H1 (cell line): ENCODE results near the gene PTPN12. TPM values are rescaled to one million over a fixed set of nuclear protein-coding genes. Genes with fewer than 3 reads are reported as not detected.

Experiments used
- CTCF ChIA-PET: fragments of 300-600 bp; sonication (Branson Sonifier 250); formaldehyde crosslinking; loops from one replicate; lab custom pipeline; 2021; ENCODE audit not compliant: partially characterized antibody; lab: Charles Lee
- POLR2A ChIA-PET: fragments of 300-600 bp; sonication (Branson Sonifier 250); formaldehyde crosslinking; loops from one replicate; lab custom pipeline; 2021; ENCODE audit warnings: inconsistent platforms; ENCODE audit not compliant: partially characterized antibody; lab: Charles Lee
- DNase-seq, 2 experiments: peaks; one replicate each; pipeline versions ENCODE4 v3.0.0 to v3.0.0-alpha.2; 2010 to 2022; ENCODE audit warnings: low spot score in 2 of 2, low read depth in 1 of 2, mixed read lengths in 1 of 2
- FAIRE-seq: peaks from 2 replicates; lab custom pipeline; 2011; peaks lifted over from hg19 to GRCh38; lab: Jason Lieb, UNC
- H2AFZ ChIP-seq: 2 replicates; pipeline ENCODE4 v1.8.1; 2012; ENCODE audit warnings: low read length, inconsistent platforms
- H2AK5ac ChIP-seq: 2 replicates; pipeline ENCODE4 v1.6.1; 2013; ENCODE audit warnings: low read depth, low read length
- H2BK120ac ChIP-seq: replicated peaks from 2 replicates; pipeline ENCODE3; 2013; ENCODE audit warnings: low read depth, low read length, inconsistent platforms
- H2BK12ac ChIP-seq: 2 replicates; pipeline ENCODE4 v1.6.1; 2013; ENCODE audit warnings: low read depth, low read length
- H2BK15ac ChIP-seq: 2 replicates; pipeline ENCODE4 v1.6.1; 2013; ENCODE audit warnings: low read length
- H2BK20ac ChIP-seq: 2 replicates; pipeline ENCODE4 v1.6.1; 2013; ENCODE audit warnings: low read length
- H2BK5ac ChIP-seq: 2 replicates; pipeline ENCODE4 v1.6.1; 2013; ENCODE audit warnings: low read depth, low read length
- H3K14ac ChIP-seq: 2 replicates; pipeline ENCODE4 v1.6.1; 2013; ENCODE audit warnings: inconsistent platforms; ENCODE audit not compliant: insufficient read length
- H3K18ac ChIP-seq: 2 replicates; pipeline ENCODE4 v1.6.1; 2013; ENCODE audit warnings: low read length; ENCODE audit errors: extremely low read depth
- H3K23ac ChIP-seq: 2 replicates; pipeline ENCODE4 v1.6.1; 2013; ENCODE audit warnings: inconsistent platforms; ENCODE audit not compliant: insufficient read length
- H3K23me2 ChIP-seq: 2 replicates; pipeline ENCODE4 v1.6.1; 2013; ENCODE audit warnings: low read depth, low read length
- H3K27ac ChIP-seq: 2 replicates; pipeline ENCODE4 v1.6.1; 2011; ENCODE audit warnings: low read depth, low read length, inconsistent platforms
- H3K27me3 ChIP-seq, 4 experiments: replicated peaks in 1 of 4; 1 replicate in 1 of 4; 2 replicates in 3 of 4; pipeline versions ENCODE4 v1.6.1 to v1.8.1; 2011 to 2013; ENCODE audit warnings: low read length in 3 of 4, mild to moderate bottlenecking in 3 of 4, inconsistent platforms in 2 of 4, mixed read lengths in 2 of 4, moderate library complexity in 1 of 4; ENCODE audit not compliant: control insufficient read depth in 3 of 4, insufficient read depth in 3 of 4; ENCODE audit errors: extremely low read depth in 1 of 4
- H3K36me3 ChIP-seq, 4 experiments: 2 replicates each; pipeline versions ENCODE4 v1.6.1 to v1.8.1; 2011 to 2013; ENCODE audit warnings: mild to moderate bottlenecking in 4 of 4, low read length in 3 of 4, moderate library complexity in 2 of 4, control low read depth in 1 of 4, inconsistent platforms in 1 of 4; ENCODE audit not compliant: insufficient read depth in 4 of 4, control insufficient read depth in 2 of 4
- H3K4ac ChIP-seq: replicated peaks from 2 replicates; pipeline ENCODE3; 2013; ENCODE audit warnings: low read length, low read depth, mixed read lengths, inconsistent platforms; ENCODE audit not compliant: insufficient read length
- H3K4me1 ChIP-seq, 4 experiments: replicated peaks in 1 of 4; 1 replicate in 1 of 4; 2 replicates in 3 of 4; pipeline versions ENCODE4 v1.6.1 to v1.8.1; 2011 to 2013; ENCODE audit warnings: low read length in 3 of 4, inconsistent platforms in 2 of 4, mixed read lengths in 1 of 4; ENCODE audit not compliant: insufficient read depth in 4 of 4, control insufficient read depth in 3 of 4
- H3K4me2 ChIP-seq, 2 experiments: 2 replicates each; pipeline versions ENCODE4 v1.6.1 to v1.8.1; 2011 to 2013; ENCODE audit warnings: low read depth in 2 of 2, low read length in 2 of 2, control low read depth in 1 of 2, inconsistent platforms in 1 of 2, mild to moderate bottlenecking in 1 of 2; ENCODE audit not compliant: insufficient read depth in 1 of 2
- H3K4me3 ChIP-seq, 4 experiments: fragments of 200-600, 300-600 bp in 1 of 4; sonication (generic), shearing (Covaris generic), sonication (Bioruptor Twin) in 1 of 4; 2 replicates each; pipeline versions ENCODE4 v1.5.1 to v1.8.1; 2011 to 2016; ENCODE audit warnings: low read length in 4 of 4, low read depth in 3 of 4, control low read depth in 2 of 4, inconsistent platforms in 2 of 4, mild to moderate bottlenecking in 2 of 4, mixed read lengths in 1 of 4, moderate library complexity in 1 of 4; ENCODE audit not compliant: insufficient read depth in 2 of 4; ENCODE audit errors: extremely low read depth in 1 of 4
- H3K56ac ChIP-seq: replicated peaks from 2 replicates; pipeline ENCODE3; 2013; ENCODE audit warnings: low read depth, mild to moderate bottlenecking, mixed read lengths, low read length, inconsistent platforms; ENCODE audit not compliant: insufficient read length
- H3K79me1 ChIP-seq: 2 replicates; pipeline ENCODE4 v1.6.1; 2013; ENCODE audit warnings: low read depth, low read length, control low read depth
- H3K79me2 ChIP-seq, 2 experiments: 2 replicates each; pipeline versions ENCODE4 v1.6.1 to v1.8.1; 2012 to 2013; ENCODE audit warnings: low read length in 2 of 2, mild to moderate bottlenecking in 2 of 2, inconsistent platforms in 1 of 2; ENCODE audit not compliant: insufficient read depth in 2 of 2, control insufficient read depth in 1 of 2
- H3K9ac ChIP-seq, 4 experiments: replicated peaks in 1 of 4; 1 replicate in 1 of 4; 2 replicates in 3 of 4; pipeline versions ENCODE4 v1.6.1 to v1.8.1; 2011 to 2013; ENCODE audit warnings: low read depth in 3 of 4, low read length in 3 of 4, control low read depth in 2 of 4, mild to moderate bottlenecking in 2 of 4, moderate library complexity in 2 of 4, inconsistent platforms in 1 of 4; ENCODE audit errors: extremely low read depth in 1 of 4
- H3K9me3 ChIP-seq, 2 experiments: 2 replicates each; pipeline versions ENCODE4 v1.6.1 to v1.8.1; 2012 to 2013; ENCODE audit warnings: mild to moderate bottlenecking in 2 of 2, moderate library complexity in 2 of 2, control low read depth in 1 of 2, inconsistent platforms in 1 of 2, low read depth in 1 of 2, low read length in 1 of 2, mixed read lengths in 1 of 2; ENCODE audit not compliant: insufficient read depth in 2 of 2
- H4K20me1 ChIP-seq, 2 experiments: replicated peaks in 1 of 2; 2 replicates each; pipeline versions ENCODE3 to v1.8.1; 2011 to 2013; ENCODE audit warnings: inconsistent platforms in 2 of 2, low read length in 2 of 2, mild to moderate bottlenecking in 1 of 2; ENCODE audit not compliant: insufficient read depth in 2 of 2, control insufficient read depth in 1 of 2
- H4K5ac ChIP-seq: 2 replicates; pipeline ENCODE4 v1.6.1; 2013; ENCODE audit warnings: low read length, low read depth, mixed read lengths, inconsistent platforms; ENCODE audit not compliant: insufficient read length
- H4K8ac ChIP-seq: 2 replicates; pipeline ENCODE4 v1.8.0; 2013; ENCODE audit warnings: mild to moderate bottlenecking, moderate library complexity, low read length, inconsistent platforms; ENCODE audit not compliant: insufficient read depth; ENCODE audit errors: extremely low read depth
- H4K91ac ChIP-seq: replicated peaks from 2 replicates; pipeline ENCODE3; 2013; ENCODE audit warnings: low read length, mixed read lengths, inconsistent platforms; ENCODE audit not compliant: insufficient read length
- BACH1 ChIP-seq: IDR thresholded peaks from 2 replicates; pipeline ENCODE4 v1.6.1; 2012; ENCODE audit warnings: low read length, improper control_type of control experiment
- CREB1 ChIP-seq: IDR thresholded peaks from 2 replicates; pipeline ENCODE4 v1.6.1; 2012; ENCODE audit warnings: inconsistent platforms
- HDAC6 ChIP-seq: IDR thresholded peaks from one replicate; pipeline ENCODE4 v1.7.1; 2012; ENCODE audit warnings: low read depth, mild to moderate bottlenecking, inconsistent platforms, low read length, moderate library complexity
- PHF8 ChIP-seq: fragments of 200-600 bp; sonication (generic); conservative IDR thresholded peaks from 2 replicates; pipeline ENCODE4 v1.7.1; 2012; ENCODE audit warnings: low read depth, mild to moderate bottlenecking, inconsistent platforms, low read length, moderate library complexity
- POLR2A ChIP-seq, 2 experiments: IDR thresholded peaks; 1 replicate in 1 of 2; 2 replicates in 1 of 2; pipeline ENCODE4 v1.6.1; 2011; ENCODE audit warnings: low read depth in 2 of 2, low read length in 2 of 2, mild to moderate bottlenecking in 2 of 2; ENCODE audit errors: control extremely low read depth in 1 of 2
- SIN3A ChIP-seq, 2 experiments: IDR thresholded peaks in 1 of 2; conservative IDR thresholded peaks in 1 of 2; 2 replicates each; pipeline ENCODE4 v1.6.1; 2011 to 2012; ENCODE audit warnings: low read length in 2 of 2, improper control_type of control experiment in 1 of 2, low read depth in 1 of 2, mild to moderate bottlenecking in 1 of 2
- SIRT6 ChIP-seq: IDR thresholded peaks from one replicate; pipeline ENCODE4 v1.7.1; 2012; ENCODE audit warnings: low read length, inconsistent platforms
- SUZ12 ChIP-seq: fragments of 200-600 bp; sonication (generic); IDR thresholded peaks from 2 replicates; pipeline ENCODE4 v1.6.1; 2012; ENCODE audit warnings: mild to moderate bottlenecking, inconsistent platforms, low read length, moderate library complexity, mixed read lengths
- WGBS, 2 experiments: shearing (Covaris generic) in 1 of 2; methylation state at CpG; one replicate each; pipeline versions ENCODE4 v1.1.6 to v1.1.7; 2013 to 2015; ENCODE audit warnings: low lambda C conversion rate in 2 of 2, mixed read lengths in 2 of 2, inconsistent platforms in 1 of 2, low coverage in 1 of 2, missing lambda C conversion rate in 1 of 2; ENCODE audit not compliant: insufficient replicate concordance in 2 of 2, insufficient coverage in 1 of 2, insufficient read length in 1 of 2; ENCODE audit errors: extremely low coverage in 1 of 2, missing lambda C conversion rate in 1 of 2; 5-methylcytosine and 5-hydroxymethylcytosine counted together
- polyA plus RNA-seq, 7 experiments: library from polyadenylated mRNA; depleted of rRNA in 3 of 7; stranded (reverse) in 5 of 7; unstranded in 2 of 7; fragments of >200 nt in 5 of 7; fragments of 200-250 nt in 2 of 7; gene quantifications; 1 replicate in 5 of 7; 2 replicates in 1 of 7; 4 replicates in 1 of 7; pipeline versions ENCODE4 v1.2.1 to v1.2.3, GENCODE V29; 2011 to 2013; ENCODE audit warnings: missing spikeins in 2 of 7, mixed read lengths in 2 of 7
- total RNA-seq: library from RNA; stranded (reverse); fragmentation: NEBNext Ultra II Directional; extraction: Animal tissue kit (Norgen Biotek cat#: 25700); gene quantifications from 2 replicates; pipeline ENCODE4 v1.2.1, GENCODE V29; 2021
- TF ChIP-seq, protein P1 (sequence below): IDR thresholded peaks from 2 replicates; pipeline ENCODE4 v1.6.1; 2012; ENCODE audit warnings: inconsistent platforms
- TF ChIP-seq, protein P2 (sequence below), 3 experiments: IDR thresholded peaks; 1 replicate in 2 of 3; 2 replicates in 1 of 3; pipeline versions ENCODE4 v1.5.1 to v1.6.1; 2011; ENCODE audit warnings: low read length in 3 of 3, mild to moderate bottlenecking in 3 of 3, inconsistent platforms in 2 of 3, low read depth in 1 of 3, moderate library complexity in 1 of 3; ENCODE audit not compliant: insufficient read depth in 1 of 3; ENCODE audit errors: control extremely low read depth in 1 of 3

Gene PTPN12
- total and polyA plus RNA-seq, 2 of the 8 experiments (the other 6 are each of a cell fraction or from before 2014, with no cell fraction given): 39.7 to 132 TPM

DNA sequence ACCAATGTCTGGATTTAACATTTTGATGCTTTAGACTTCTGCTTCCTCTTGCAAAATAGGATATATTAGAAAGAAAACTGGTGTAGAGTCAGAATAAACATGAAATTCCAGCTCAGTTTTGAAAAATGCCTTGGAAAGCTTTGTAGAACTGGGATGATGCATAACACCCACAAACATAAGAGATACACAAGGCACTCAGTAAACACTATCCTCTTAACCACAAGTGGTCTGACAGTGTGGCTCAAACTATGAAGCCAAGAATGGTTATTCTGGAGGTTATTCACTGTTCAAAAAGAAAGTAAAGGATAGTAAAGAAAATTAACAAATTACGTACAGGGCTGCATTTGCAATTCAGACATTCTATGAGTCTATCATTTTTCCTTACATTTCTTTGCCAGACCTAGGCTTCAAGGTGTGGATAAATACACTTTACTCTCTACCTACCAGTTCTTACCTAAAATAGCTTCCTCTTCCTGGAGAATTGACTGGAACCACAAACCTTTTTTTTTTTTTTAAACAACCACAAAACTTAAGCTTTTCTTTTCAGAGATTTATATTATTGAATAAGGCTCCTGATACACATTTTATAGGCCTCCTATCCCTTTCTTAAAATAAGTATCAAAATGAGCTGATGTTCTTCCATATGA is 150.1 kb downstream of the PTPN12 start:
- no peak overlapping the region for H3K56ac ChIP-seq
- no peak overlapping the region for H4K91ac ChIP-seq
- no peaks in the 10 kb centered on the region for H3K9me3 ChIP-seq
- no peak overlapping the region for H2BK12ac ChIP-seq
- no peak overlapping the region for H2BK20ac ChIP-seq
- POLR2A ChIA-PET: interaction anchor here (0.8 to 1.1 kb wide), 2 partner anchors 9 to 10 kb away, joined by 3 read pairs; no protein-coding TSS in a partner anchor
- no peak overlapping the region for H4K5ac ChIP-seq
- H3K4me2 ChIP-seq: no peak overlapping the region
- no peak overlapping the region for H2BK120ac ChIP-seq
- H3K18ac ChIP-seq: no peak overlapping the region
- H3K27me3 ChIP-seq: no peaks in the 10 kb centered on the region
- peaks cover 2 to 44% of the 10 kb centered on the region in 2 experiments; a peak in 3 of 4 replicates for H3K79me2 ChIP-seq
- H3K27ac ChIP-seq: no peak overlapping the region
- no peak overlapping the region for H3K14ac ChIP-seq
- H2AFZ ChIP-seq: no peak overlapping the region
- WGBS, 2 experiments: 85% methylated on average over 1 of the region's 1 CpG; no CpG with 5 or more reads in 1 of the 2 experiments
- H4K20me1 ChIP-seq: peaks cover 0 to 7% of the 10 kb centered on the region in 2 experiments
- CTCF ChIA-PET: interaction anchor here (0.8 to 1.4 kb wide), 7 partner anchors 9 to 36 kb away, joined by 3 to 6 read pairs (median 3); partner anchors contain the start of gene RSBN1L
- H3K9ac ChIP-seq: no peak overlapping the region
- peaks cover 0 to 20% (median 7%) of the 10 kb centered on the region in 4 experiments; a peak in 2 of 8 replicates for H3K36me3 ChIP-seq
- H4K8ac ChIP-seq: no peak overlapping the region
- peaks cover 0 to 7% (median 5%) of the 10 kb centered on the region in 4 experiments; a peak in 4 of 7 replicates for H3K4me1 ChIP-seq
- H2BK15ac ChIP-seq: no peak overlapping the region
- no peaks in the 10 kb centered on the region for H3K23me2 ChIP-seq
- no peak overlapping the region for H3K4me3 ChIP-seq
- DNase-seq (no peak), FAIRE-seq (no peak)
- peaks cover 6% of the 10 kb centered on the region; the same call in 1 of the 2 replicates for H3K79me1 ChIP-seq
- H3K23ac ChIP-seq: no peak overlapping the region
- no peak overlapping the region for H2AK5ac ChIP-seq
- no peak overlapping the region for H3K4ac ChIP-seq
- H2BK5ac ChIP-seq: no peak overlapping the region
- TF ChIP-seq PHF8: no peak
- TF ChIP-seq SIN3A (conservative IDR thresholded peaks at IDR 0.05 in 1 of 2, IDR thresholded peaks at IDR 0.05 in 1 of 2; ENCODE audit: low read depth in 1 of 2, low read length in 2 of 2): no peak
- TF ChIP-seq, protein P1, sequence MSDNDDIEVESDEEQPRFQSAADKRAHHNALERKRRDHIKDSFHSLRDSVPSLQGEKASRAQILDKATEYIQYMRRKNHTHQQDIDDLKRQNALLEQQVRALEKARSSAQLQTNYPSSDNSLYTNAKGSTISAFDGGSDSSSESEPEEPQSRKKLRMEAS: no peak
- TF ChIP-seq SUZ12: no peak
- TF ChIP-seq CREB1: no peak
- TF ChIP-seq BACH1: no peak
- no peak for TF ChIP-seq POLR2A (IDR thresholded peaks at IDR 0.05; ENCODE audit: control extremely low read depth in 1 of 2, low read depth in 2 of 2, low read length in 2 of 2)
- TF ChIP-seq, protein P2, sequence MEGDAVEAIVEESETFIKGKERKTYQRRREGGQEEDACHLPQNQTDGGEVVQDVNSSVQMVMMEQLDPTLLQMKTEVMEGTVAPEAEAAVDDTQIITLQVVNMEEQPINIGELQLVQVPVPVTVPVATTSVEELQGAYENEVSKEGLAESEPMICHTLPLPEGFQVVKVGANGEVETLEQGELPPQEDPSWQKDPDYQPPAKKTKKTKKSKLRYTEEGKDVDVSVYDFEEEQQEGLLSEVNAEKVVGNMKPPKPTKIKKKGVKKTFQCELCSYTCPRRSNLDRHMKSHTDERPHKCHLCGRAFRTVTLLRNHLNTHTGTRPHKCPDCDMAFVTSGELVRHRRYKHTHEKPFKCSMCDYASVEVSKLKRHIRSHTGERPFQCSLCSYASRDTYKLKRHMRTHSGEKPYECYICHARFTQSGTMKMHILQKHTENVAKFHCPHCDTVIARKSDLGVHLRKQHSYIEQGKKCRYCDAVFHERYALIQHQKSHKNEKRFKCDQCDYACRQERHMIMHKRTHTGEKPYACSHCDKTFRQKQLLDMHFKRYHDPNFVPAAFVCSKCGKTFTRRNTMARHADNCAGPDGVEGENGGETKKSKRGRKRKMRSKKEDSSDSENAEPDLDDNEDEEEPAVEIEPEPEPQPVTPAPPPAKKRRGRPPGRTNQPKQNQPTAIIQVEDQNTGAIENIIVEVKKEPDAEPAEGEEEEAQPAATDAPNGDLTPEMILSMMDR (IDR thresholded peaks at IDR 0.05; ENCODE audit: control extremely low read depth in 1 of 3, insufficient read depth in 1 of 3, low read depth in 1 of 3, low read length in 3 of 3): no peak
- TF ChIP-seq HDAC6: no peak
- TF ChIP-seq SIRT6: no peak
